ENCODE results near the gene GSTM5.

The GSTM5 gene

GRCh38 chr1:109721042-109721441 lies 9.0 kb downstream of the GSTM5 start:
- Histone ChIP-seq H3K9me3 (replicated peaks; ENCODE audit: low read length) (no peaks in the 10 kb centered on the region), H3K9ac (ENCODE audit: low read depth, low read length) (no peak overlapping the region), H3K4me2 (ENCODE audit: low read length) (no peak overlapping the region), H3K36me3 (ENCODE audit: insufficient read depth, low read length) (no peaks in the 10 kb centered on the region), H3K4me1 (ENCODE audit: control insufficient read depth, insufficient read depth, low read length) (peaks cover 10% of the 10 kb centered on the region), H3K4me3 (ENCODE audit: low read length) (no peak overlapping the region), H3K27me3 (ENCODE audit: control insufficient read depth, insufficient read depth, low read length) (peaks cover 6% of the 10 kb centered on the region)

- no peak overlapping the region for H3K4me3 ChIP-seq (ENCODE audit: low read length)
- no peak overlapping the region for H3K4me2 ChIP-seq (ENCODE audit: low read length)
- peaks cover 10% of the 10 kb centered on the region for H3K4me1 ChIP-seq (ENCODE audit: control insufficient read depth, insufficient read depth, low read length)
- no peaks in the 10 kb centered on the region for H3K9me3 ChIP-seq (replicated peaks; ENCODE audit: low read length)
- H3K27me3 ChIP-seq (ENCODE audit: control insufficient read depth, insufficient read depth, low read length) = peaks cover 14% of the 10 kb centered on the region
- H3K9ac ChIP-seq (ENCODE audit: low read depth, low read length) = no peak overlapping the region
- no peaks in the 10 kb centered on the region for H3K36me3 ChIP-seq (ENCODE audit: insufficient read depth, low read length)
These were observed 9.9 kb downstream of the GSTM5 start for GRCh38 chr1:109721971-109722370.

GRCh38 chr1:109722908-109723691 lies 11.0 kb downstream of the GSTM5 start:
- Histone ChIP-seq H3K27me3 (ENCODE audit: control insufficient read depth, insufficient read depth, low read length) (peaks cover 14% of the 10 kb centered on the region), H3K4me3 (ENCODE audit: low read length) (no peak overlapping the region), H3K4me2 (ENCODE audit: low read length) (no peak overlapping the region), H3K36me3 (ENCODE audit: insufficient read depth, low read length) (no peaks in the 10 kb centered on the region), H3K9ac (ENCODE audit: low read depth, low read length) (no peak overlapping the region), H3K4me1 (ENCODE audit: control insufficient read depth, insufficient read depth, low read length) (peaks cover 10% of the 10 kb centered on the region), H3K9me3 (replicated peaks; ENCODE audit: low read length) (no peaks in the 10 kb centered on the region)

- Histone ChIP-seq H3K27me3 (ENCODE audit: control insufficient read depth, insufficient read depth, low read length) (peaks cover 17% of the 10 kb centered on the region), H3K9me3 (replicated peaks; ENCODE audit: low read length) (no peaks in the 10 kb centered on the region), H3K9ac (ENCODE audit: low read depth, low read length) (no peak overlapping the region), H3K4me1 (ENCODE audit: control insufficient read depth, insufficient read depth, low read length) (peaks cover 1% of the 10 kb centered on the region), H3K36me3 (ENCODE audit: insufficient read depth, low read length) (no peaks in the 10 kb centered on the region), H3K4me3 (ENCODE audit: low read length) (no peak overlapping the region), H3K4me2 (ENCODE audit: low read length) (no peak overlapping the region)
These were observed 12.9 kb downstream of the GSTM5 start for GRCh38 chr1:109724933-109725332.

GRCh38 chr1:109725510-109725909 lies 13.5 kb downstream of the GSTM5 start:
- Histone ChIP-seq H3K9ac (ENCODE audit: low read depth, low read length) (no peak overlapping the region), H3K4me1 (ENCODE audit: control insufficient read depth, insufficient read depth, low read length) (no peaks in the 10 kb centered on the region), H3K4me2 (ENCODE audit: low read length) (no peak overlapping the region), H3K4me3 (ENCODE audit: low read length) (no peak overlapping the region), H3K36me3 (ENCODE audit: insufficient read depth, low read length) (no peaks in the 10 kb centered on the region), H3K27me3 (ENCODE audit: control insufficient read depth, insufficient read depth, low read length) (peaks cover 22% of the 10 kb centered on the region), H3K9me3 (replicated peaks; ENCODE audit: low read length) (no peaks in the 10 kb centered on the region)

GRCh38 chr1:109726007-109726406 lies 14.0 kb downstream of the GSTM5 start:
- H3K4me1 ChIP-seq (ENCODE audit: control insufficient read depth, insufficient read depth, low read length) = no peaks in the 10 kb centered on the region

GRCh38 chr1:109726728-109727373 lies 14.8 kb downstream of the GSTM5 start:
- Histone ChIP-seq H3K27me3 (ENCODE audit: control insufficient read depth, insufficient read depth, low read length) (peaks cover 28% of the 10 kb centered on the region), H3K4me2 (ENCODE audit: low read length) (no peak overlapping the region), H3K4me3 (ENCODE audit: low read length) (no peak overlapping the region), H3K36me3 (ENCODE audit: insufficient read depth, low read length) (no peaks in the 10 kb centered on the region), H3K9me3 (replicated peaks; ENCODE audit: low read length) (no peaks in the 10 kb centered on the region), H3K9ac (ENCODE audit: low read depth, low read length) (no peak overlapping the region), H3K4me1 (ENCODE audit: control insufficient read depth, insufficient read depth, low read length) (no peaks in the 10 kb centered on the region)

More at GRCh38 chr1:109726007-109726406, 14.0 kb downstream of the GSTM5 start:
- H3K4me3 ChIP-seq (ENCODE audit: low read length) = no peak overlapping the region
- no peaks in the 10 kb centered on the region for H3K36me3 ChIP-seq (ENCODE audit: insufficient read depth, low read length)
- H3K9me3 ChIP-seq (replicated peaks; ENCODE audit: low read length) = no peaks in the 10 kb centered on the region
- peaks cover 27% of the 10 kb centered on the region for H3K27me3 ChIP-seq (ENCODE audit: control insufficient read depth, insufficient read depth, low read length)
- H3K9ac ChIP-seq (ENCODE audit: low read depth, low read length) = no peak overlapping the region
- no peak overlapping the region for H3K4me2 ChIP-seq (ENCODE audit: low read length)

GRCh38 chr1:109728870-109729269 lies 16.8 kb downstream of the GSTM5 start:
- Histone ChIP-seq H3K4me2 (ENCODE audit: low read length) (no peak overlapping the region), H3K9me3 (replicated peaks; ENCODE audit: low read length) (no peaks in the 10 kb centered on the region), H3K27me3 (ENCODE audit: control insufficient read depth, insufficient read depth, low read length) (peaks cover 47% of the 10 kb centered on the region), H3K9ac (ENCODE audit: low read depth, low read length) (no peak overlapping the region), H3K4me3 (ENCODE audit: low read length) (no peak overlapping the region), H3K36me3 (ENCODE audit: insufficient read depth, low read length) (no peaks in the 10 kb centered on the region), H3K4me1 (ENCODE audit: control insufficient read depth, insufficient read depth, low read length) (no peaks in the 10 kb centered on the region)

GRCh38 chr1:109730666-109731065 lies 18.6 kb downstream of the GSTM5 start:
- Histone ChIP-seq H3K27me3 (ENCODE audit: control insufficient read depth, insufficient read depth, low read length) (peaks cover 44% of the 10 kb centered on the region), H3K4me1 (ENCODE audit: control insufficient read depth, insufficient read depth, low read length) (no peaks in the 10 kb centered on the region), H3K4me3 (ENCODE audit: low read length) (no peak overlapping the region), H3K9me3 (replicated peaks; ENCODE audit: low read length) (no peaks in the 10 kb centered on the region), H3K4me2 (ENCODE audit: low read length) (no peak overlapping the region), H3K9ac (ENCODE audit: low read depth, low read length) (no peak overlapping the region), H3K36me3 (ENCODE audit: insufficient read depth, low read length) (no peaks in the 10 kb centered on the region)

- Histone ChIP-seq H3K36me3 (ENCODE audit: insufficient read depth, low read length) (no peaks in the 10 kb centered on the region), H3K9ac (ENCODE audit: low read depth, low read length) (no peak overlapping the region), H3K27me3 (ENCODE audit: control insufficient read depth, insufficient read depth, low read length) (peaks cover 34% of the 10 kb centered on the region), H3K4me1 (ENCODE audit: control insufficient read depth, insufficient read depth, low read length) (no peaks in the 10 kb centered on the region), H3K4me2 (ENCODE audit: low read length) (no peak overlapping the region), H3K9me3 (replicated peaks; ENCODE audit: low read length) (no peaks in the 10 kb centered on the region), H3K4me3 (ENCODE audit: low read length) (no peak overlapping the region)
These were observed 20.4 kb downstream of the GSTM5 start for GRCh38 chr1:109732390-109732881.

- H3K9me3 ChIP-seq (replicated peaks; ENCODE audit: low read length) = no peaks in the 10 kb centered on the region
- no peaks in the 10 kb centered on the region for H3K4me1 ChIP-seq (ENCODE audit: control insufficient read depth, insufficient read depth, low read length)
- no peaks in the 10 kb centered on the region for H3K36me3 ChIP-seq (ENCODE audit: insufficient read depth, low read length)
- no peak overlapping the region for H3K9ac ChIP-seq (ENCODE audit: low read depth, low read length)
- no peak overlapping the region for H3K4me2 ChIP-seq (ENCODE audit: low read length)
- H3K27me3 ChIP-seq (ENCODE audit: control insufficient read depth, insufficient read depth, low read length) = peaks cover 34% of the 10 kb centered on the region
- H3K4me3 ChIP-seq (ENCODE audit: low read length) = no peak overlapping the region
These were observed 21.3 kb downstream of the GSTM5 start for GRCh38 chr1:109733236-109733870.
